Body of pancreas (tissue), 4 donors: ENCODE results near the gene MYO6. TPM values are rescaled to one million over a fixed set of nuclear protein-coding genes. Genes with fewer than 3 reads are reported as not detected.

ENCODE experiments used
- ATAC-seq: fragments of 150-250 bp; one replicate; pipeline ENCODE4 v1.9.1; 2016
- DNase-seq, 4 donors: peaks; one replicate each; pipeline ENCODE4 v3.0.0-alpha.2; 2019
- H3K27ac ChIP-seq, 4 donors: fragments of 200-600 bp; sonication (generic); 1 replicate in 3 of 4; 2 replicates in 1 of 4; pipeline versions ENCODE4 v1.5.1 to v1.6.1; 2016 to 2019; ENCODE audit warnings: mild to moderate bottlenecking in 1 of 4, mixed read lengths in 1 of 4, moderate library complexity in 1 of 4
- H3K27me3 ChIP-seq, 2 donors: fragments of 200-600 bp; sonication (generic); one replicate each; pipeline ENCODE4 v1.6.0; 2016; ENCODE audit warnings: mild to moderate bottlenecking in 1 of 2
- H3K36me3 ChIP-seq, 2 donors: fragments of 200-600 bp; sonication (generic); replicated peaks in 1 of 2; 2 replicates each; pipeline ENCODE4 v1.5.1; 2016; ENCODE audit warnings: low read depth in 2 of 2; ENCODE audit not compliant: insufficient read depth in 1 of 2
- H3K4me1 ChIP-seq: fragments of 200-600 bp; sonication (generic); one replicate; pipeline ENCODE4 v1.6.0; 2016
- H3K4me3 ChIP-seq, 2 donors: fragments of 200-600 bp; sonication (generic); 1 replicate in 1 of 2; 2 replicates in 1 of 2; pipeline ENCODE4 v1.5.1; 2016 to 2019
- H3K9me3 ChIP-seq, 3 donors: fragments of 200-600 bp; sonication (generic); 1 replicate in 2 of 3; 2 replicates in 1 of 3; pipeline ENCODE4 v1.5.1; 2016
- POLR2A ChIP-seq, 3 donors: fragments of 450-650 bp; IDR thresholded peaks; one replicate each; pipeline ENCODE4 v1.6.1; 2016; ENCODE audit warnings: antibody characterized with exemption in 3 of 3, mild to moderate bottlenecking in 2 of 3
- WGBS, 2 donors: methylation state at CpG; one replicate each; pipeline ENCODE4 v1.1.5; 2017; 5-methylcytosine and 5-hydroxymethylcytosine counted together
- intact Hi-C: fragments of 100-400 bp; cut with DNase I; formaldehyde crosslinking; loops from one replicate; pipeline ENCODE4 v1.15.1; 2023
- total RNA-seq, 2 donors: library from RNA; depleted of rRNA; stranded (reverse); fragments of >200 nt; gene quantifications; one replicate each; pipeline ENCODE4 v1.1.0, GENCODE V29; 2016
- TF ChIP-seq, protein P1 (sequence below), 7 experiments: fragments of 450-650 bp in 4 of 7; fragments of 200-600 bp in 3 of 7; sonication (generic) in 3 of 7; IDR thresholded peaks; one replicate each; pipeline ENCODE4 v1.5.1; 2016 to 2019; ENCODE audit warnings: antibody characterized with exemption in 7 of 7

MYO6 gene
- total RNA-seq, 2 donors from 2014 or later = 21.0 to 29.7 TPM

DNA sequence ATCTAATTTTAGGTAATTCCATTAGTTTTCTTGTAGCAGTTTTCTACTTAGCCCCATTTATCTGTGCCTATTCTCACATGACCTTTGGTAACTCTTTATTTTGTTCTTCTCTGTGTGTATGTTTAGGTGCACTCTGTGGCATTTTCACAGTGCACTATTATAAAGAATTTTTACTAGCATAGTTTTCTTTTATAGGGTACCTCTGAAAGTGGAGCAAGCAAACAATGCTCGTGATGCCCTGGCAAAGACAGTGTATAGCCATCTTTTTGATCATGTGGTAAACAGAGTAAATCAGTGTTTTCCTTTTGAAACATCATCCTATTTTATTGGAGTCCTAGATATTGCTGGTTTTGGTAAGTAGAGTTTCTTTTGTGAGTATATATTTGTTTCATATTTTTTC, 107.9 kb downstream of the MYO6 start:
- TF ChIP-seq, protein P1, sequence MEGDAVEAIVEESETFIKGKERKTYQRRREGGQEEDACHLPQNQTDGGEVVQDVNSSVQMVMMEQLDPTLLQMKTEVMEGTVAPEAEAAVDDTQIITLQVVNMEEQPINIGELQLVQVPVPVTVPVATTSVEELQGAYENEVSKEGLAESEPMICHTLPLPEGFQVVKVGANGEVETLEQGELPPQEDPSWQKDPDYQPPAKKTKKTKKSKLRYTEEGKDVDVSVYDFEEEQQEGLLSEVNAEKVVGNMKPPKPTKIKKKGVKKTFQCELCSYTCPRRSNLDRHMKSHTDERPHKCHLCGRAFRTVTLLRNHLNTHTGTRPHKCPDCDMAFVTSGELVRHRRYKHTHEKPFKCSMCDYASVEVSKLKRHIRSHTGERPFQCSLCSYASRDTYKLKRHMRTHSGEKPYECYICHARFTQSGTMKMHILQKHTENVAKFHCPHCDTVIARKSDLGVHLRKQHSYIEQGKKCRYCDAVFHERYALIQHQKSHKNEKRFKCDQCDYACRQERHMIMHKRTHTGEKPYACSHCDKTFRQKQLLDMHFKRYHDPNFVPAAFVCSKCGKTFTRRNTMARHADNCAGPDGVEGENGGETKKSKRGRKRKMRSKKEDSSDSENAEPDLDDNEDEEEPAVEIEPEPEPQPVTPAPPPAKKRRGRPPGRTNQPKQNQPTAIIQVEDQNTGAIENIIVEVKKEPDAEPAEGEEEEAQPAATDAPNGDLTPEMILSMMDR (IDR thresholded peaks at IDR 0.05) = no peak
- TF ChIP-seq POLR2A (IDR thresholded peaks at IDR 0.05) = no peak
- no peak for ATAC-seq
- WGBS, 2 donors = 86 to 90% methylated on average over 1 of the region's 1 CpG
- no peaks in the 10 kb centered on the region for H3K27me3 ChIP-seq
- no peak overlapping the region for H3K4me3 ChIP-seq
- peaks cover 0 to 5% of the 10 kb centered on the region in 2 donors for H3K36me3 ChIP-seq
- DNase-seq = no peak
- H3K27ac ChIP-seq = no peak overlapping the region
- intact Hi-C loops = no loop called here
- H3K9me3 ChIP-seq = no peaks in the 10 kb centered on the region
- peaks cover 28% of the 10 kb centered on the region for H3K4me1 ChIP-seq

DNA sequence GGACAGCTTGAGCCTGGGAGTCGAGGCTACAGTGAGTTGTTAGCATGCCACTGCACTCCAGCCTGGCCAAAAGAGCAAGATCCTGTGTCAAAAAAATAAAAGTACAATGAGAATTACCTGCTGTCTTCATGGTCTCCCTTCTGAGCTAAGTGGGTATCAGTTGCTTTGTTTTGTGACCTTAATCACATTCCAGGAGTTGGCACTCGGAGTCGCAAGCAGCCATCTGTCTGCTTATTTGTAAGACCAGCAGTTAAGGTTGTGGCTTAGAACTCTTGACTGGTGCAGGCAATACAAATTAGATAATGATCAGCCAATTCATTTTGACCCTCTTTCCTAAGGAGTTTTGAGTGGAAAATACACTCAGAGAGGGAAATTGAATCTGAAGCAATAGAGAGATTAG, 114.0 kb downstream of the MYO6 start:
- TF ChIP-seq, protein P1 (IDR thresholded peaks at IDR 0.05) = no peak
- TF ChIP-seq POLR2A (IDR thresholded peaks at IDR 0.05) = no peak
- Histone ChIP-seq H3K36me3 (peaks cover 5 to 8% of the 10 kb centered on the region in 2 donors), H3K4me1 (no peaks in the 10 kb centered on the region), H3K27me3 (no peaks in the 10 kb centered on the region), H3K27ac (no peak overlapping the region), H3K4me3 (no peak overlapping the region), H3K9me3 (no peaks in the 10 kb centered on the region)
- DNase-seq = no peak
- 62 to 96% methylated on average over 3 of the region's 3 CpGs for WGBS, 2 donors
- intact Hi-C loops = no loop called here
- ATAC-seq = no peak

DNA sequence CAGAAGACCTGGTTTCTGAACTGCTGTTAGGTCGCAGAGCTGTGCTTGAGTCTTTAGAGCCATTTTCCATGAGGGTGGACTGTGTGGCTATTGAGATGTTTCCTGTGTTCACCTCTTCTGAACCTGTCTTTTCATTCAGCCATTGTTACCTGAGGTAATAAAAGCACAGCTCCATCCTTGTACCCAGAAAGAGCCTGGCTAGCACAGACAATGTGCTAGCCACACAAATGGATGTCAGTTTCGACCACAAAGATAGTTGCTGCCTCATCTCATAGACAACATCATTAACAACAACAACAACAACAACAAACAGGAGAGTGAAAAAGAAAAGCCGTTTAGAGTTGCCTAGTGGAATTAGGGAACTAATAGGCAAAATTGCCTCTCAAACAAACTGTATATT, 114.7 kb downstream of the MYO6 start:
- 63 to 74% methylated on average over 3 of the region's 3 CpGs for WGBS, 2 donors
- TF ChIP-seq, protein P1 (IDR thresholded peaks at IDR 0.05) = no peak
- TF ChIP-seq POLR2A (IDR thresholded peaks at IDR 0.05) = no peak
- Histone ChIP-seq H3K27ac (no peak overlapping the region), H3K9me3 (no peaks in the 10 kb centered on the region), H3K4me1 (no peaks in the 10 kb centered on the region), H3K27me3 (no peaks in the 10 kb centered on the region), H3K36me3 (peaks cover 5 to 8% of the 10 kb centered on the region in 2 donors), H3K4me3 (no peak overlapping the region)
- DNase-seq (no peak), ATAC-seq (no peak)
- intact Hi-C loops = no loop called here

DNA sequence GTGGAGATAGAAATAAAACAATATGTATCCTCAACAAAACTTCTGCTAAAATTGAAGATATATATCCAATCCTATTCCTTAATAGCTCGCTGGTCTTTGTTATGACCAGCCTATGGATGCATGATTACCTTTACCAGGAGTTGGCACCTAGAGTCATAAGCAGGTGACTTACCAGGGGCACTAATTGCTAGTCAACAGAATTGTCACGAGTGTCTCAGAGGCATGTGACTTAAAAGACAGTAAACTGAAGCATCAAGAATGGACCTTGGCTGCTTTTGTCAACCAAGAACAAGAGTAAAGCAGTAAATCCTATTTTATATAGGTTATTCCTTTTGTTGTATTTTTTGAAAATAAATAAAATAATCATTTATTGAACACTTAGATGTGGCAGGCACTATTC, 115.4 kb downstream of the MYO6 start:
- 86 to 94% methylated on average over 2 of the region's 2 CpGs for WGBS, 2 donors
- Histone ChIP-seq H3K9me3 (no peaks in the 10 kb centered on the region), H3K27ac (no peak overlapping the region), H3K36me3 (peaks cover 5 to 8% of the 10 kb centered on the region in 2 donors), H3K4me3 (no peak overlapping the region), H3K4me1 (no peaks in the 10 kb centered on the region), H3K27me3 (no peaks in the 10 kb centered on the region)
- no peak for ATAC-seq
- no peak for TF ChIP-seq POLR2A (IDR thresholded peaks at IDR 0.05)
- TF ChIP-seq, protein P1 (IDR thresholded peaks at IDR 0.05) = no peak
- intact Hi-C loops = no loop called here
- DNase-seq = no peak

DNA sequence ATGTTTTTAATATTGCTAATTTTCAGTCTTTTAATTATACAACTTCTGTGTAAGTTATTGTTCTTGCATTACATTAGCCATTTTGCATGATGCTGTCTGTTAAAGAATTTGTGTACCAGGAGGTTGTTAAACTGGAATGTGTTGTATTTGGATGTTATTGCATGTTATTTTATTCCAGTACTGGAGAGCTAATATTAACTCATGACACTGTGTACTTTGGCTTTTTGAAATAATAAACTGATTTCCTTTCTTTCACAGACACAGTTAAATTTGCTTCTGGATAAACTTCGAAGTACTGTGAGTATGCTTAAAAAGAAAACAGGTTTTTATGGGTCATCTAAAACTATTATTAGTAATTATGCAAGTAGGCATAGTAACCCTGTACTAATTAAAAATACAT, 121.3 kb downstream of the MYO6 start:
- DNase-seq (no peak), ATAC-seq (no peak)
- Histone ChIP-seq H3K4me3 (no peak overlapping the region), H3K36me3 (peaks cover 4 to 6% of the 10 kb centered on the region in 2 donors), H3K27ac (no peak overlapping the region), H3K4me1 (no peaks in the 10 kb centered on the region), H3K9me3 (no peaks in the 10 kb centered on the region), H3K27me3 (no peaks in the 10 kb centered on the region)
- TF ChIP-seq POLR2A (IDR thresholded peaks at IDR 0.05) = no peak
- intact Hi-C loops = no loop called here
- 64% methylated on average over 1 of the region's 1 CpG for WGBS, 2 donors
